K562 (cell line): Measurements from ENCODE around the gene PTCRA. TPM values are rescaled to one million over a fixed set of nuclear protein-coding genes. Genes with fewer than 3 reads are reported as not detected.

Source experiments
- ADNP ChIP-seq: fragments of 200-800 bp; sonication (Bioruptor generic); IDR thresholded peaks from 2 replicates; pipeline ENCODE4 v1.6.1; 2016; ENCODE audit warnings: missing genetic modification characterization, missing compliant biosample characterization
- ARHGAP35 ChIP-seq: fragments of 450-650 bp; IDR thresholded peaks from 2 replicates; pipeline ENCODE4 v1.6.1; 2018; ENCODE audit not compliant: partially characterized antibody
- ARID2 ChIP-seq: fragments of 450-650 bp; IDR thresholded peaks from 2 replicates; pipeline ENCODE4 v1.6.1; 2017; ENCODE audit warnings: antibody characterized with exemption, mild to moderate bottlenecking
- ELF4 ChIP-seq: fragments of 450-650 bp; formaldehyde crosslinking; IDR thresholded peaks from 2 replicates; pipeline ENCODE4 v1.4.0; 2022; ENCODE audit warnings: missing genetic modification characterization
- HLTF ChIP-seq: fragments of 450-650 bp; IDR thresholded peaks from 2 replicates; pipeline ENCODE4 v1.6.1; 2016
- MEF2A ChIP-seq: IDR thresholded peaks from 2 replicates; pipeline ENCODE4 v1.6.1; 2011; ENCODE audit warnings: low read depth, mild to moderate bottlenecking, low read length, moderate library complexity; ENCODE audit not compliant: control insufficient read depth
- MEF2D ChIP-seq: conservative IDR thresholded peaks from 2 replicates; pipeline ENCODE4 v1.6.1; 2016; ENCODE audit warnings: low read depth, missing genetic modification characterization, missing compliant biosample characterization
- NCOA4 ChIP-seq: fragments of 450-650 bp; IDR thresholded peaks from 2 replicates; pipeline ENCODE4 v1.6.1; 2018; ENCODE audit warnings: mild to moderate bottlenecking; ENCODE audit not compliant: partially characterized antibody
- NFE2 ChIP-seq: IDR thresholded peaks from 2 replicates; pipeline ENCODE4 v1.6.1; 2014; ENCODE audit warnings: antibody characterized with exemption, low read depth
- RBBP5 ChIP-seq: fragments of 200-600 bp; sonication (generic); IDR thresholded peaks from 2 replicates; pipeline ENCODE4 v1.6.1; 2012; ENCODE audit warnings: borderline replicate concordance, mild to moderate bottlenecking, low read length, control low read depth, inconsistent platforms; ENCODE audit not compliant: insufficient read depth, poor library complexity, severe bottlenecking
- RUNX1 ChIP-seq: sonication (generic); IDR thresholded peaks from 2 replicates; pipeline ENCODE4 v1.6.1; 2016; ENCODE audit warnings: antibody characterized with exemption, low read depth
- SAFB ChIP-seq: fragments of 200-400 bp; formaldehyde crosslinking; IDR thresholded peaks from 2 replicates; pipeline ENCODE4 v1.6.1; 2017; ENCODE audit warnings: low read depth, low read length, borderline replicate concordance
- SAP30 ChIP-seq: fragments of 200-600 bp; sonication (generic); IDR thresholded peaks from 2 replicates; pipeline ENCODE4 v1.6.1; 2012; ENCODE audit warnings: borderline replicate concordance, low read depth, mild to moderate bottlenecking, moderate library complexity, low read length, control low read depth, inconsistent platforms; ENCODE audit not compliant: insufficient read depth, poor library complexity, severe bottlenecking
- SMAD4 ChIP-seq: fragments of 250-450 bp; sonication (Bioruptor Pico); conservative IDR thresholded peaks from 2 replicates; pipeline ENCODE4 v1.8.0; 2021; ENCODE audit warnings: inconsistent platforms, mild to moderate bottlenecking, moderate library complexity
- SPI1 ChIP-seq: IDR thresholded peaks from 2 replicates; pipeline ENCODE4 v1.6.1; 2011; ENCODE audit warnings: low read depth, low read length, control low read depth, borderline replicate concordance
- ZBTB11 ChIP-seq, 3 experiments: fragments of 200-800 bp in 1 of 3; fragments of 250-450 bp in 1 of 3; fragments of 450-650 bp in 1 of 3; sonication (Bioruptor Pico) in 1 of 3; sonication (Bioruptor generic) in 1 of 3; formaldehyde crosslinking in 1 of 3; IDR thresholded peaks; 2 replicates each; pipeline versions ENCODE4 v1.6.1 to v1.8.0; 2016 to 2022; ENCODE audit warnings: mild to moderate bottlenecking in 2 of 3, missing genetic modification characterization in 2 of 3, missing compliant biosample characterization in 1 of 3, moderate library complexity in 1 of 3
- ZBTB8A ChIP-seq: fragments of 450-650 bp; IDR thresholded peaks from 2 replicates; pipeline ENCODE4 v1.6.1; 2018; ENCODE audit warnings: mild to moderate bottlenecking, moderate library complexity; ENCODE audit not compliant: partially characterized antibody
- ZNF124 ChIP-seq: sonication (generic); formaldehyde crosslinking; IDR thresholded peaks from 2 replicates; pipeline ENCODE4 v1.8.1; 2022; ENCODE audit warnings: missing genetic modification reagents
- ZNF263 ChIP-seq: sonication (generic); formaldehyde crosslinking; IDR thresholded peaks from 2 replicates; pipeline ENCODE4 v1.8.0; 2022; ENCODE audit warnings: mild to moderate bottlenecking, missing genetic modification reagents, borderline replicate concordance
- ZNF280A ChIP-seq: fragments of 450-650 bp; IDR thresholded peaks from 2 replicates; pipeline ENCODE4 v1.6.1; 2018; ENCODE audit warnings: mild to moderate bottlenecking, low read depth; ENCODE audit not compliant: partially characterized antibody
- ZNF696 ChIP-seq: fragments of 250-450 bp; sonication (Bioruptor Pico); conservative IDR thresholded peaks from 2 replicates; pipeline ENCODE4 v1.4.0; 2020; ENCODE audit warnings: mild to moderate bottlenecking, moderate library complexity
- ZNF830 ChIP-seq: fragments of 250-450 bp; sonication (Bioruptor Pico); IDR thresholded peaks from 2 replicates; pipeline ENCODE4 v1.5.0; 2021; ENCODE audit warnings: mild to moderate bottlenecking
- polyA plus RNA-seq, 8 experiments: library from polyadenylated mRNA; depleted of rRNA in 4 of 8; stranded (reverse) in 5 of 8; unstranded in 3 of 8; fragments of >200 nt; fragmentation: Nextera tagmentation in 2 of 8; fragmentation: Illumina TruSeq in 1 of 8; extraction: Ambion mirVana in 2 of 8; extraction: Trizol in 1 of 8; gene quantifications; 2 replicates each; pipeline versions ENCODE4 v1.2.1 to v1.2.3, GENCODE V29; 2011 to 2014; ENCODE audit warnings: inconsistent platforms in 1 of 8, missing spikeins in 1 of 8
- total RNA-seq, 7 experiments: library from RNA; depleted of rRNA in 6 of 7; stranded (reverse); fragments of >200 nt in 6 of 7; fragmentation: Illumina TruSeq in 2 of 7; extraction: Trizol in 2 of 7; gene quantifications; 2 replicates each; pipeline versions ENCODE4 v1.2.1 to v1.2.3, GENCODE V29; 2011 to 2021; ENCODE audit warnings: low replicate concordance in 1 of 7

Gene PTCRA
- total and polyA plus RNA-seq, 9 of the 15 experiments (the other 6 are each of a cell fraction or from before 2014, with no cell fraction given): 0.21 TPM; not detected in 8

GRCh38 chr6:42928986-42929820, 13.3 kb downstream of the PTCRA start, which contains the start of gene CNPY3 (continued):
- TF ChIP-seq NCOA4: no peak
- 0 out of 2 replicates have a peak, but pooled peaks have one; percentile 1 for TF ChIP-seq NFE2
- TF ChIP-seq ELF4: no peak; the same call in 1 of the 2 replicates
- TF ChIP-seq SAFB: 0 out of 2 replicates have a peak, but pooled peaks have one; percentile 23
- no peak for TF ChIP-seq ZNF124 (CRISPR knock-in tag)
- TF ChIP-seq MEF2A: no peak
- TF ChIP-seq ZNF696 (CRISPR knock-in tag): no peak
- peak; percentile 36; the same call in 1 of the 2 replicates for TF ChIP-seq ZNF263 (CRISPR knock-in tag)
- peak; percentile 76 to 98 (median 89); a peak in 5 of 6 replicates for TF ChIP-seq ZBTB11 (CRISPR knock-in tag; IDR thresholded peaks at IDR 0.05)
- peak; percentile 94 for TF ChIP-seq SAP30
- no peak for TF ChIP-seq ZNF280A
- 0 out of 2 replicates have a peak, but pooled peaks have one; percentile 17 for TF ChIP-seq HLTF
- TF ChIP-seq ARID2: no peak
- no peak for TF ChIP-seq MEF2D (tag)
- no peak for TF ChIP-seq ARHGAP35
- TF ChIP-seq RBBP5: peak; percentile 84
- no peak for TF ChIP-seq ZBTB8A
- no peak for TF ChIP-seq ZNF830 (CRISPR knock-in tag)
- peak; percentile 80 for TF ChIP-seq SMAD4 (CRISPR knock-in tag)
- TF ChIP-seq SPI1: no peak; the same call in 1 of the 2 replicates
- TF ChIP-seq ADNP: no peak
- TF ChIP-seq RUNX1: no peak
